Astrocyte (in vitro differentiated cells and primary cell): ENCODE measurements around the gene KIAA0232. TPM values are rescaled to one million over a fixed set of nuclear protein-coding genes. Genes with fewer than 3 reads are reported as not detected.

Experiments
- DNase-seq: peaks from one replicate; pipeline ENCODE4 v3.0.0-alpha.2; 2010; ENCODE audit warnings: low read depth
- FAIRE-seq: peaks from 2 replicates; lab custom pipeline; 2011; peaks lifted over from hg19 to GRCh38; lab: Jason Lieb, UNC
- H2AFZ ChIP-seq: 2 replicates; pipeline ENCODE4 v1.6.0; 2012; ENCODE audit warnings: low read depth, low read length, inconsistent platforms
- H3K27ac ChIP-seq: 2 replicates; pipeline ENCODE4 v1.5.1; 2011; ENCODE audit warnings: low read depth, low read length, inconsistent platforms
- H3K27me3 ChIP-seq: 2 replicates; pipeline ENCODE4 v1.6.0; 2011; ENCODE audit warnings: low read length, inconsistent platforms; ENCODE audit not compliant: insufficient read depth
- H3K36me3 ChIP-seq: 2 replicates; pipeline ENCODE4 v1.5.1; 2011; ENCODE audit warnings: low read length, inconsistent platforms; ENCODE audit not compliant: insufficient read depth
- H3K4me1 ChIP-seq: 2 replicates; pipeline ENCODE4 v1.5.1; 2011; ENCODE audit warnings: low read length, inconsistent platforms; ENCODE audit not compliant: insufficient read depth
- H3K4me2 ChIP-seq: 2 replicates; pipeline ENCODE4 v1.6.0; 2012; ENCODE audit warnings: low read length, inconsistent platforms
- H3K4me3 ChIP-seq: 2 replicates; pipeline ENCODE4 v1.5.1; 2011; ENCODE audit warnings: low read depth, mild to moderate bottlenecking, low read length, inconsistent platforms; ENCODE audit not compliant: insufficient read depth
- H3K79me2 ChIP-seq: 2 replicates; pipeline ENCODE4 v1.6.0; 2012; ENCODE audit warnings: mild to moderate bottlenecking, low read length, inconsistent platforms; ENCODE audit not compliant: insufficient read depth
- H3K9ac ChIP-seq: 2 replicates; pipeline ENCODE4 v1.6.0; 2012; ENCODE audit warnings: mild to moderate bottlenecking, low read length, inconsistent platforms
- H3K9me3 ChIP-seq: 2 replicates; pipeline ENCODE4 v1.5.1; 2012; ENCODE audit warnings: low read depth, mild to moderate bottlenecking, low read length, inconsistent platforms; ENCODE audit not compliant: insufficient read depth
- H4K20me1 ChIP-seq: 2 replicates; pipeline ENCODE4 v1.6.0; 2012; ENCODE audit warnings: low read length, inconsistent platforms; ENCODE audit not compliant: insufficient read depth
- H3K27ac Mint-ChIP-seq: one replicate; pipeline ENCODE4 v1.8.0; 2021; ENCODE audit warnings: mild to moderate bottlenecking, mixed read lengths; ENCODE audit not compliant: unreplicated experiment
- H3K27me3 Mint-ChIP-seq: one replicate; pipeline ENCODE4 v1.8.0; 2021; ENCODE audit warnings: low read depth, mixed read lengths; ENCODE audit not compliant: unreplicated experiment
- H3K36me3 Mint-ChIP-seq: one replicate; pipeline ENCODE4 v1.8.0; 2021; ENCODE audit warnings: low read depth, mixed read lengths; ENCODE audit not compliant: unreplicated experiment
- H3K4me1 Mint-ChIP-seq: one replicate; pipeline ENCODE4 v1.8.0; 2021; ENCODE audit warnings: low read depth, mixed read lengths; ENCODE audit not compliant: unreplicated experiment
- H3K4me3 Mint-ChIP-seq: one replicate; pipeline ENCODE4 v1.8.0; 2021; ENCODE audit warnings: mild to moderate bottlenecking, moderate library complexity, mixed read lengths; ENCODE audit not compliant: unreplicated experiment
- H3K9me3 Mint-ChIP-seq: one replicate; pipeline ENCODE4 v1.8.0; 2021; ENCODE audit warnings: mild to moderate bottlenecking, mixed read lengths; ENCODE audit not compliant: unreplicated experiment
- CTCF ChIP-seq: IDR thresholded peaks from 2 replicates; pipeline ENCODE4 v1.5.1; 2011; ENCODE audit warnings: low read depth, mild to moderate bottlenecking, inconsistent platforms, low read length, moderate library complexity; ENCODE audit not compliant: insufficient read depth
- EZH2 ChIP-seq: IDR thresholded peaks from 2 replicates; pipeline ENCODE4 v1.6.1; 2012; ENCODE audit warnings: mild to moderate bottlenecking, low read length, inconsistent platforms; ENCODE audit not compliant: insufficient read depth
- total RNA-seq: library from RNA; stranded (reverse); gene quantifications from 2 replicates; pipeline ENCODE4 v1.2.1, GENCODE V29; 2021

The KIAA0232 gene
- total RNA-seq, 1 donor from 2014 or later = 27.6 TPM

- H3K4me2 ChIP-seq = no peak overlapping the region
- H3K27ac Mint-ChIP-seq = no peak overlapping the region
- H3K36me3 Mint-ChIP-seq = no peaks in the 10 kb centered on the region
- peak overlapping the region; percentile 72 for H3K4me3 Mint-ChIP-seq
- DNase-seq (no peak), FAIRE-seq (no peak)
- H3K36me3 ChIP-seq = no peaks in the 10 kb centered on the region
- no peaks in the 10 kb centered on the region for H4K20me1 ChIP-seq
- peaks cover 4% of the 10 kb centered on the region for H3K4me1 Mint-ChIP-seq
- no peak overlapping the region for H3K4me3 ChIP-seq
- H3K27me3 Mint-ChIP-seq = peaks cover 6% of the 10 kb centered on the region
- TF ChIP-seq EZH2 = no peak
- no peak for TF ChIP-seq CTCF
- no peaks in the 10 kb centered on the region for H3K79me2 ChIP-seq
- no peaks in the 10 kb centered on the region for H3K9me3 ChIP-seq
- no peaks in the 10 kb centered on the region for H3K27me3 ChIP-seq
- no peak overlapping the region for H2AFZ ChIP-seq
- no peak overlapping the region for H3K27ac ChIP-seq
- H3K9me3 Mint-ChIP-seq = no peaks in the 10 kb centered on the region
- H3K4me1 ChIP-seq = no peaks in the 10 kb centered on the region
- H3K9ac ChIP-seq = no peak overlapping the region
These were observed 117.8 kb downstream of the KIAA0232 start for GRCh38 chr4:6900181-6900812.

- no peaks in the 10 kb centered on the region for H3K27me3 ChIP-seq
- H3K4me3 Mint-ChIP-seq = no peak overlapping the region
- peaks cover under 1% of the 10 kb centered on the region for H3K4me1 Mint-ChIP-seq
- TF ChIP-seq CTCF (no peak), EZH2 (no peak)
- H3K4me2 ChIP-seq = no peak overlapping the region
- no peak overlapping the region for H3K27ac Mint-ChIP-seq
- H3K79me2 ChIP-seq = no peaks in the 10 kb centered on the region
- DNase-seq (no peak), FAIRE-seq (no peak)
- H3K27ac ChIP-seq = no peak overlapping the region
- peaks cover 13% of the 10 kb centered on the region for H3K27me3 Mint-ChIP-seq
- no peaks in the 10 kb centered on the region for H3K4me1 ChIP-seq
- no peaks in the 10 kb centered on the region for H3K36me3 ChIP-seq
- no peak overlapping the region for H3K4me3 ChIP-seq
- no peaks in the 10 kb centered on the region for H3K9me3 ChIP-seq
- H3K9me3 Mint-ChIP-seq = no peaks in the 10 kb centered on the region
- no peak overlapping the region for H2AFZ ChIP-seq
- no peaks in the 10 kb centered on the region for H3K36me3 Mint-ChIP-seq
- no peak overlapping the region for H3K9ac ChIP-seq
- H4K20me1 ChIP-seq = no peaks in the 10 kb centered on the region
These were observed 118.4 kb downstream of the KIAA0232 start for GRCh38 chr4:6900956-6901355.

GRCh38 chr4:6901669-6902317, 119.3 kb downstream of the KIAA0232 start:
- Histone ChIP-seq H2AFZ (no peak overlapping the region), H3K36me3 (no peaks in the 10 kb centered on the region), H3K79me2 (no peaks in the 10 kb centered on the region), H3K27me3 (no peaks in the 10 kb centered on the region), H3K9me3 (no peaks in the 10 kb centered on the region), H3K9ac (no peak overlapping the region), H3K4me1 (no peaks in the 10 kb centered on the region), H3K4me3 (no peak overlapping the region), H3K27ac (no peak overlapping the region), H3K4me2 (no peak overlapping the region), H4K20me1 (no peaks in the 10 kb centered on the region)
- no peak for FAIRE-seq
- TF ChIP-seq EZH2 (no peak), CTCF (no peak)
- no peak overlapping the region for H3K4me3 Mint-ChIP-seq
- peak overlapping the region; percentile 82 for H3K27ac Mint-ChIP-seq
- H3K27me3 Mint-ChIP-seq = peaks cover 20% of the 10 kb centered on the region
- H3K4me1 Mint-ChIP-seq = no peaks in the 10 kb centered on the region
- no peak for DNase-seq
- no peaks in the 10 kb centered on the region for H3K36me3 Mint-ChIP-seq
- H3K9me3 Mint-ChIP-seq = no peaks in the 10 kb centered on the region
